IPS-18c (cell line): Measurements from ENCODE around the gene KAZN.

Experiments used
- H3K4me3 ChIP-seq: 2 replicates; pipeline ENCODE4 v1.7.0; 2013; ENCODE audit warnings: low read depth, mild to moderate bottlenecking, low read length, moderate library complexity; ENCODE audit not compliant: insufficient read depth
- H3K9me3 ChIP-seq: one replicate; pipeline ENCODE4 v1.6.1; 2013; ENCODE audit warnings: mild to moderate bottlenecking, low read length, moderate library complexity; ENCODE audit not compliant: control insufficient read depth, insufficient read depth

Gene KAZN

DNA sequence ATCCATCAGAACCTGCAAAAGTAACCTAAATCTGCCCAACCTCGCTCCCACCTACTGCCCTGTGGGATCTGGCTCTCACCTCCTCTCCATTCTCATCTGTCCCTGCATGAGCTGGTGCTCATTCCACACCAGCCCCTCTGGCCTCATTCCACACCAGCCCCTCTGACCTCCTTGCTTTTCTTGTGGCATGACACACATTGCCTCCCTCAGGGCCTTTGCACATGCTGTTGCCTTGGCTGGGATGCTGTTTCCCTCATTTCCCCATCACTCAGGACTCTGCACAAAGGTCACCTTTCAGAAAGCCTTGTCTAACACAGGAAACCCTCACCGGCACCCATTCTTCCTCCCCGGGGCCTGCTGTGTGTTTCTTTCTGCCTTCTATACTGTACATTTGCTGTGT is 197.1 kb downstream of the KAZN start:
- Histone ChIP-seq H3K4me3 (no peak overlapping the region), H3K9me3 (no peaks in the 10 kb centered on the region)

DNA sequence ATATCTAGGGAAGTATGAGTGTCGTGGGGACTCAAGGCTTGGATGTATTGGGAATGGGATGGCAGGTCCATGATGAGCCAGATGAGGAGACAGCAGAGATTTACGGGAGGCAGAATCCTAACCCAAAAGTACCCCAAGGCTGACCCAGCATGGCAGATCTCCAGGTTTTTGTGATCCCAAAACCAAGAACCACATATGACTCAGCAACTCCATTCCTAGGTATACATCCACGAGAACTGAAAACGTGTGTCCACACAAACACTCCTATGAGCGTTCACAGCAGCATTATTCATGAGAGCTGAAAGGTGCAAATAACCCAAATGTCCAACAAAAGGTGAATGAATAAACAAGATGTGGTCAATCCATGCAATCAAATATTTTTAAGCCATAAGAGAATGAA is 201.5 kb downstream of the KAZN start:
- no peaks in the 10 kb centered on the region for H3K9me3 ChIP-seq

DNA sequence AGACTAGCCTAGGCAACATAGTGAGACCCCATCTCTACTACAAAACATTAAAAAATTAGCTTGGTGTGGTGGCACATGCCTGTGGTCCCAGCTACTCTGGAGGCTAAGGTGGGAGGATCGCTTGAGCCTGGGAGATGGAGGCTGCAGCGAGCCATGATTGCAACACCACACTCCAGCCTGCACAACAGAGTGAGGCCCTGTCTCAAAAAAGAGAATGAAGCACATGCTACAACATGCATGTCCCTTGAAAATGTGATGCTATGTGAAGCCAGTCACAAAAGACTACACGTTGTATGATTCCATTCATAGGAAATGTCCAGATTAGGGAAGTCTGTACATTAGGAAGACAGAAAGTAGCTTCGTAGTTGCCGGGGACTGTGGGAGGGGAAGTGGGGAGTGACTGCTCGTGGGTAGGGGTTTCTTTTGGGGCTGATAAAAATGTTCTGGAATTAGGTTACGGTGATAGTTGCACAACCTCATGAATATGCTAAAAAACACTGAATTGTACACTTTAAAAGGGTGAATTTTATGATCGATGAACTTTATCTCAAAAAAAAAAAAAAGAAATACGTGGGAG is 202.1 kb downstream of the KAZN start:
- H3K4me3 ChIP-seq, result no peak overlapping the region
- no peaks in the 10 kb centered on the region for H3K9me3 ChIP-seq

More for the DNA sequence above, 201.5 kb downstream of the KAZN start:
- H3K4me3 ChIP-seq, result no peak overlapping the region

DNA sequence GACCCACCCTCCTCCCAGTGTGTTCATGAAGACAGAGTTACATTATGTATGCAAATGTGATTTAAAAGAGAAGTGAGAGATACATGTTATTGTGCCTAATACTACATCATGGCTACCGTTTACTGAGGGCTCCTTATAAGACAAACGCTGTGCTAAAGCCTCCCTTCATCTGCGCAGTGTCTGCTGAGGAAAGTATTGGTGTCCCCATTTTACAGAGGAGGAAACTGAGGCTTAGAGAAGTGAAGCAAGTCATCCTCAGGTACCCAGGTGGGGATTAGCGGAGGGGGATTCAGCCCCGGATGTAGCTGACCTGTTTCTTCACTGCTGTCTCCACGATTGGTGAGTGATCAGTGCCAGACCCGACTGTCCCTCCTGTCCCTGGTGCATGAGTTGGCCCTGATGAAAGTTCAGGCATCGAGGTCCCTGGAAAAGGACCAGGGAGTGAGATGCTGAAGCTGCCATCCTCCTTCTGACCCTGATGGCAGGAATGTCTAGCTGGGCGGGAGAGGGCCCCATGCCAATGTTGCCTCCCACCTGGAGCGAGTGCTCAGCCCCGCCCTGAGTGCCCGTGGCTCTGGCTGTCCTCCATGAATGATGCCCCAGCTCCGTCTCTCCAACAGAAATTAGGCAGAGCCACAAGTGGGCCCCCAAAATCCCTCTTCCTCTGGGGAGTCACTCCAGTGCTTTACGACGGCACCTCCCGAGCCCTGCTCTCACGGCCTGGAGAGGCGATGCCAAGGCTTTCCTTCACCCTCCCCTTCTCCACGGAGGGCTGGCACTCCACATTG is 204.7 kb downstream of the KAZN start:
- peaks cover 10% of the 10 kb centered on the region for H3K9me3 ChIP-seq
- no peak overlapping the region for H3K4me3 ChIP-seq

DNA sequence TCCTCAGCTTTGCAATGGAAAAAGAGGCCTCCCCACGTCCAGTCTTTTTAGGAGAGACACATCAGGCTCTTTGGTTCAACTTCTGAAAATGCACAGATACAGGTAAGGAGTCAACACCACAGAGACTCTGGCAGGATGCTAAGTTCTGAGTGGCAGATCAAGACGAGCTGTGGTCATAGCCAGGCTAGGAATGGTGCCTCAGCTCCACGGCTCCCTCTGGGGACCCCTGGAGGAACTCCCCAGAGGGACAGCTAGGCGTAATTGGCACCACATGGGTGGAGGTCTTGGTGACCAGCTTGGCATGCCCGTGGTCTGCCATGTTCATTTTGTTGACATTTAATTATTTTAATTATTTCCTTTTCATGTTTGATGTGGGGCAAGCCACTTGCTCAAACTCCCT is 206.1 kb downstream of the KAZN start:
- H3K9me3 ChIP-seq, result peaks cover 10% of the 10 kb centered on the region
- H3K4me3 ChIP-seq, result no peak overlapping the region

DNA sequence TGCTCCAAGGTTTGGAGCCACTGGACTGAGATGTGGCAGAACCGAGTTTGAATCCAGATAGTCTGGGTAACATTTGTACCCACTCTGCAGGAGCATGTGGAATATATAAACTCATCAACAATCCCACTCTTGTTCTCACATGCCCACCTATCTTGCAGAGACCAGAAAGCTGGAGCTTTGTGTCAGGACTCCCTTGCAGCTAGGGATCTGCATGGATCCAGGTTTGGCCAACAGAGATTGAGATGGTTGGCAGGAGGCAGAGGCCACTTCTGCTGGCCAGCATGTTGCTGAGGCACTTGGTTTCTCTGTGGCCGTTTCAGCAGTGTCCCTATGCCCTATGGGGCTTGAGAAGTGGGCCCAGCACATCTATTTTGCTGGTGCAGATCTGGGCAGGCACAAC is 208.3 kb downstream of the KAZN start:
- H3K4me3 ChIP-seq, result no peak overlapping the region
- H3K9me3 ChIP-seq, result peaks cover 10% of the 10 kb centered on the region

DNA sequence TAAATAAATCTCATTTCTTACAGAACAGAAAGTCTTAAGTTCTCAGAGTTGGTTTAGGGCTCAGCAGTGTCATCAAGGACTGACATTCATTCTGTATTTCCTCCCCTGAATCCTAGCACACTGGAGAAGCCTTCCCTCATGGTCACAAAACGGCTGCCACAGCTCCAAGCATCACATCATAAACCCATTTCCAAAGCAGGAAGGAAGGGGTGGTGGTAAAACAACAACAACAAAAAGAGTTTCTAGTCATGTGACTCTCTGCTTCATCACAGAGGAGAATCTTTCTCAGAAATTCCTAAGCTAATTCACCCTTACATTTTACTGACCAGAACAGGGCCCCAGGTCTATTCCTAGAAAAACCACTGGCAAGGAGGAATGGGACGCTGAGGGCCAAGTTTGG is 210.3 kb downstream of the KAZN start:
- Histone ChIP-seq H3K4me3 (no peak overlapping the region), H3K9me3 (peaks cover 10% of the 10 kb centered on the region)

DNA sequence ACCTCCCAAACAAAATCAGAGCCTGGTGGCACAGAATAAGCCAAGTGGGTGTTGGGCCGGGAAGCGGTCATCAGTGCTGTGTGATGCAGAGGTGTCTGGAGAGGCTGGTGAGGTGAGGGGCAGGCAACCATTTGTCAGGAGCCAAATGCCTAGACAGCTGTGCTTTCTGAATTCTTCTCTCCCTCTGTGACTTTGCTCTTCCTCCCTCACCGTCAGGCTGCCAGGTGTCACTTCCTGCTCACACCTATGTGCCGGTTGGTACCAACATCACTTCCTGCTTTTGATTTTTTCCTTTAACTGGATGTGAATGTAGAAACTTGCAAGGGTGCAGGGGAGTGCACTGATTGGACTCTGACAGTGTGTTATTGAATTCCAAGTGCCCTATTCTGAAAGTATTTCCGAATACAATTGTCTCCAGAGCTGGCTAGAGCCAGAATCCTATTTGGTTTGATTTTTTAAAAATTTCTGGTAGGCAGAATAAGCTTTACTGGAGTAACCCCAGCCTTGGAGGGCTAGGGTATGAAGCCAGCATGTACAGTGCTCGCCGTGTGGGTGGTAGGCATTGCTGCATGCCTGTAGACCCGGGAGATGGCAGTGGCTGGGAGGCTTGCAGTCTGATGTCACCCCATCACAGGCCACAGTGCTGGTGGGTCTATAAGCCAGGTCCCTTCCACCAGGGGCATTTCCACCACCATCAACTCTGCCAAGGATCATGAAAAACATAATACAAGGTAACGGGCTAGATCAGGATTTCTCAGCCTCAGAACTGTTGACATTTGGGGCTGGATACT is 210.9 kb downstream of the KAZN start:
- H3K4me3 ChIP-seq, result no peak overlapping the region
- H3K9me3 ChIP-seq, result peaks cover 10% of the 10 kb centered on the region

DNA sequence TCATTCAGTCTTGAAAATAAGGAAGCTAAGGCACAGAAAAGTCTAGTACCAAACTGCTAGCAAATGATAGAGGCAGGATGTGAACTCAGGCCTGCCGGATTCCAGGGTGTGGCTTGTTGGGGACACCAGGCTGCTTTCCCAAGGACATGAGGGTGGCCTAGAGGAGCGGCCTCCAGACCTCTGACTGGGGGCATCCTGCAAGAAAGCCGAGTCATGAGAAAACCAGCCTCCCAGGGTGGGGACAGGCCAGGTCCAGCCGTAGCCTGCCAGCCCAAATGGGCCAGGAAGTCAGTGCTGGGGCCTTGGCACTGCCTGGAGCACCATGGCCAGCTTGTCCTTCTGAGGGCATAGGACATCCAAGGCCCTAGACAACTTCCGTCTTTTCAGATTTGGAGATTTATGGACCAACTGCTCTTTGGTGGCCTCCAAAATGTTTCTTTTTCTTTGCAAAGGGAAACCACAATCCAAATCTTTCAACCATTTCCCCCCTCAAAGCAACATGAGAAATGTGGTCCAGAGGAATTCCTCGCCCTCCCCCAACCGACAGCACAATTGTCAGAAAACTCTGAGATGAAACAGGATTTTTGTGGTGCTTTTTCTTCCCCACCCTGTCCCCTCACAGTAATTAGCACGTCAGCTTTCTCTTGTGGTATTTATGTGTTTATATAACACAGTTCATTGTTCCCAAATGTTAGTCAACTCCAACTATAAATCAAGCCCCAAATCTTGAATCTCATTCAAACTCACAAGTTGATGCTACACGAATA is 212.3 kb downstream of the KAZN start:
- Histone ChIP-seq H3K4me3 (no peak overlapping the region), H3K9me3 (peaks cover 10% of the 10 kb centered on the region)

DNA sequence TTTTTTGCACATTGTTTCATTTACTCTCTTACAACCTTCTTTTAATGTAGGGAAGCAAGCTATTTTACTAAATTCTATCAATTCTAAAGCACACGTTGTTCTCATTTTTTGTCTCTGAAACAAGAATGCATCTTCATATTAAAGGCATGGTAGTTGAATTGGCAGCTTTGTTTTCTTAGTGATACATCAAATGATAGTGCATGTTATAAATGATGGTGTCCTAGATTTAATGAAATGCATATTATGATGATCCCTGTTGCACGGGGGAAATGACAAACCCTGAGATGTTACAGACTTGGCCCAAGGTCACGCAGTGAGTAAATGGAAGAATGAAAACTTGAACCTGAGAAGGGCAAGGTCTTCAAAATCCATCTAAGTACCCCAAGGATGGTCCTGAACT is 213.1 kb downstream of the KAZN start:
- Histone ChIP-seq H3K4me3 (no peak overlapping the region), H3K9me3 (peaks cover 2% of the 10 kb centered on the region)

DNA sequence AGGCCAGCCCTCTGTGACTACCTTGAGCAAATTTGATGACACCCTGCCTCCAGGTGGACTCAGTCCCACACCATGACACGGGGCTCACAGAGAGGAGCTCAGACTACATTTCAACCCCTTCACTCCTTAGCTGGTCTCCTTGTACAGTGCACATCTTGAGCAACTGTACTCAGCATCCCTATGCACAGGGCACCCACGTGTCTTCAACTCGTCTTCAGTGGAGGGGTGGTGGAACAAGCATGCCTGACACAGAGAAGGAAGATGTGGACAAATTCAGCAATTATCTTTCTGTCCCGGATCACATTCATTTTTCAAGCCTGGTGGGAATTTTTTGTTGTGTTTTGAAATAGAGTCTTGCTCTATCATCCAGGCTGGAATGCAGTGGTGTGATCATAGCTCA is 213.7 kb downstream of the KAZN start:
- Histone ChIP-seq H3K4me3 (no peak overlapping the region), H3K9me3 (no peaks in the 10 kb centered on the region)

DNA sequence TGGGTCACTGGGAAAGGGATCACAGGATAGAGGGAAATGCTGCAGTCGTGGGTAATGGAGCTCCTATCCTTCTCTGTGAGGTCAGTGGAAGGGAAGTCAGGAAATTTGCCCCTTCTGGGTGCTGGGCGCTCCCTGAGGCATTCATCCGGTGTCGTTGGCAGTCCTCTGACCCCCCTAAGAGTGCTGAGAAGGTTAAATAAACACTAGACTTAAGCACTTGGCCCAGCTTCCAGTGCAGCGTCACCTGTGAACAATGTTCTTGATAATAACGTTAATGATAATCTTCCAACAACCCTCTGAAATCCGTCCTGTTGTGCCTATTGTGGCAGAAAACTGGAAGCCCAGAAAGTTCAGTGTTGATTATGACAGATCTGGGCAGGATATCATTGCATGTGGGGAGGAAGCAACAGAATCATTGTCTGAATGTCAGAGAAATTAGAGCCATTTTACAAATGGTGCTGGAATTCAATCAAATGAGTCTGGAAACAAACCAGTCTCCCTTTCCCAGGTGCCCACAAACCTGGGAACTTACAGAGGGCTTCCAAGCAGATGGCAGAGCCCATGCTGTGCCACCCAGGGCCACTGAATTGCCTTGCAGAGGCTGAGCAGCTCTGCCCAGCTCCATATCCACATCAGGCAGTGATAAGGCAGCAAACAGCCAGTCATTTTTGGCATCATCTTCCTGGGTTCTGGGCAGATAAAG is 216.8 kb downstream of the KAZN start:
- no peaks in the 10 kb centered on the region for H3K9me3 ChIP-seq
- no peak overlapping the region for H3K4me3 ChIP-seq

DNA sequence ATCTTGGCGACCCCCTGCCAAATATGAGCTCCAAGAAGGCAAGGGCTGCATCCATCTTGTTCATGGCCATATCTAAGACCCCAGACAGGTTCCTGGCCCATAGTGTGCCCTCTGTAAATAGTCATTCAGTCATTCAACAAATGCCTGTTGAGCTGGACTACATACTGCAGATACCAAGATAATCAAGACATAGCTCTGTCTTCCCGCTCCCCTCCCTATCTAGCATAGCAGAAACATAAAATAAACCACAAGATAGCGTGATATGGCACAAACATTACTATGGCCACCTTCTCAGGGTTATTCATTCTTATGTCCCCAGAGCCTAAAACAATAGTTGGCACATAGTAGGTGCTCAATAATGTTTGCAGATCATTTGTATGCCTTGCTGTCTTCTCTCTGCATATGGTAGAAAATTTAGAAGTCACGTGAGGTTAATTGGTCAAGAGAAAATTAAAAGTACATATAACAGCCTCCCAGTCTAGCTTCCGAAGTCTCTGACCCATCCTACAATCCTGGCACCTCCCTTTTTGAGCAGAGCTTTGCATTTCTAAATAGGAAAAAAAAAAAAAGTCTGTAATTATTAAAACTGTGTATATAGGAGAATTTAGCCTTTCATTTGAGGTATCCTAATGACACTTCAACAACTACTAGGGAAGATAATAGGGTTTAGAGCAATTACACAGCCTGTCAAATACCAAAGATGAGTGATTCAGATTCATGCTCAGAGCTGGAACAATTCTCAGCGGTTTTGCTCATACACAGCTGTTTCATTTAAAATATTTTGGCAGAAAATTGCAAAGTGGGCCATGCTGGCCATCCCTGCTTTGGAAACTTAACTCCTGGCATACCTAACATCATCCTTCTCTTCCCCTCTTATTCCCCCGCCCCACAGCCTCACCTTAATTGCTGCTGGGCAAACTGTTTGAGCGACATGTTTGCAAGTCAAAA is 219.0 kb downstream of the KAZN start:
- Histone ChIP-seq H3K4me3 (no peak overlapping the region), H3K9me3 (no peaks in the 10 kb centered on the region)

DNA sequence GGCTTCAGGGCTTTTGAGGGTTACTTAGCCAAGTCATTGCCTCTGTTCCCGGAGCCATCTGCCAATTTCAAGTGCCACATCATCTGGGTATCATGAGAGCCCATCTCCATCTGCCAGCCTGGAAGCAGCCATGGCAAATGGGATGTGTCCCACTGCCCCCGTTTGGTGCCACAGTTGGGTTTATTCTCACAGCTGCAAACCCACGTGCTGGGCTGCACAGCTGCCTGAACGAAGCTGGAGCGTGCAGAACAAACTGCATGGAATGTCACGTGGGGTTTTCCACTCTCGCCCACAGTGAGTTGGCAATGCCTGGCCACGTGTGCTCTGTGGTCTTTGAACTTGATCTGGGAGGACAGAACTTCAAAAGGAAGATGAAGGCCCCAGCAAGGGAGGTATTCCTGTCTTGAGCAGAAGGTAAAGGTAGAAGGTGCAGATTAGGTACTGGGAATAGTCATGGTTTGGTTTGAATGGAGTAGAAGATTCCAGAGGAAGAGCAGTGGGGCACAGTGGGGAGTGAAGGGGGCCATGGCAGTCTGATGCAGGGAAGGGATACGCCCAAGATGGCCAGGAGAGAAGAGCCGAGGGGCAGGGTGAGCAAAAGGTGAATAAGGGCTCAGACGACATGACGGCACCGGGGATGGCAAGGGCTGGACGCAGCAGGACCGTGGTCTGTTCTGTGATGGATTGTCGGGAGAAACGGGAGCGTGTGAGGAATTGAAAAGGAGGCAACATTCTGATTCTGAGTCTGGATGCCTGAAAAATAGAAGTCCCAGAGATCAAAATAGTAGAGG is 222.0 kb downstream of the KAZN start:
- Histone ChIP-seq H3K4me3 (no peak overlapping the region), H3K9me3 (no peaks in the 10 kb centered on the region)

DNA sequence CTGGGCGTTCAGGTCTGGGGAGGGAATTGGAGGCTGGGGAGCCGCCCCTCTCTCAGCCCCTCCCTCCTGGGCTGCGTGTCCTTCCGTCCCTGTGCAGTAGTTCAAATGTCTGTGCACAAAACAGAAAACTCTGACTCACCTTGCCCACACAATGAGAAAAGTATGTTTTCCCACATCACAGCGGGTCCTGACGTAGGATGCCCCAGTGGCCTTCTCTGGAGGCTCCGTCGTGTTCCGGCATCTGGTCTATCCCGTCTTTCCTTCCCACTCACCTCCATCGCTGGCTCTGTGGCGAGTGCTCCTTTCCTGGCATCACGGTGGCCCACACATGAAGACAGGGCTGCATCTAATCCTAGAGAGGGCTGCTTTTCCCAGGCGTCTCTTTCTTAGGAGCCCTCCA is 224.0 kb downstream of the KAZN start:
- Histone ChIP-seq H3K4me3 (no peak overlapping the region), H3K9me3 (no peaks in the 10 kb centered on the region)
